SK-N-SH (cell line): ENCODE measurements around the gene ALDOA. TPM values are rescaled to one million over a fixed set of nuclear protein-coding genes. Genes with fewer than 3 reads are reported as not detected.

Experiments used
- CTCF ChIA-PET: fragments of 300-600, 350-600 bp; formaldehyde crosslinking; extraction: SDS; loops from one replicate; lab custom pipeline; 2021; lab: Yijun Ruan, JAX
- POLR2A ChIA-PET: fragments of 350-600 bp; sonication (Branson Sonifier 250); formaldehyde crosslinking; extraction: SDS; loops from one replicate; lab custom pipeline; 2020; ENCODE audit warnings: antibody characterized with exemption, inconsistent platforms; lab: Yijun Ruan, JAX
- DNase-seq: peaks from one replicate; pipeline ENCODE4 v3.0.0; 2012
- H2AFZ ChIP-seq: fragments of 200-600 bp; sonication (generic); 2 replicates; pipeline ENCODE4 v1.8.1; 2016; ENCODE audit warnings: antibody characterized with exemption, mild to moderate bottlenecking, low read depth
- H3F3A ChIP-seq: fragments of 200-600 bp; sonication (generic); replicated peaks from 2 replicates; pipeline ENCODE3; 2016; ENCODE audit warnings: antibody characterized with exemption, mild to moderate bottlenecking; ENCODE audit not compliant: insufficient read depth
- H3K27ac ChIP-seq, 2 experiments: fragments of 200-500 bp in 1 of 2; fragments of 200-600 bp in 1 of 2; sonication (Bioruptor generic) in 1 of 2; sonication (generic), shearing (Covaris generic) in 1 of 2; 2 replicates each; pipeline versions ENCODE4 v1.5.1 to v1.6.1; 2014 to 2016; ENCODE audit warnings: low read depth in 2 of 2, inconsistent platforms in 1 of 2, low read length in 1 of 2, mild to moderate bottlenecking in 1 of 2, mixed read lengths in 1 of 2
- H3K27me3 ChIP-seq: fragments of 200-600 bp; sonication (generic), shearing (Covaris generic); 2 replicates; pipeline ENCODE4 v1.6.1; 2016; ENCODE audit warnings: mixed run types; ENCODE audit not compliant: insufficient read depth
- H3K36me3 ChIP-seq, 2 experiments: fragments of 200-500 bp in 1 of 2; fragments of 200-600 bp in 1 of 2; sonication (Bioruptor generic) in 1 of 2; sonication (generic) in 1 of 2; replicated peaks in 1 of 2; 2 replicates each; pipeline versions ENCODE3 to v1.5.1; 2014 to 2016; ENCODE audit warnings: low read length in 1 of 2, mild to moderate bottlenecking in 1 of 2; ENCODE audit not compliant: insufficient read depth in 2 of 2, control insufficient read depth in 1 of 2
- H3K4me1 ChIP-seq, 2 experiments: fragments of 200-500 bp in 1 of 2; fragments of 200-600 bp in 1 of 2; sonication (Bioruptor generic) in 1 of 2; sonication (generic), shearing (Covaris generic) in 1 of 2; 2 replicates each; pipeline versions ENCODE4 v1.5.1 to v1.6.1; 2014 to 2016; ENCODE audit warnings: low read depth in 1 of 2, low read length in 1 of 2, mixed run types in 1 of 2; ENCODE audit not compliant: insufficient read depth in 2 of 2, control insufficient read depth in 1 of 2
- H3K4me2 ChIP-seq: fragments of 200-600 bp; sonication (generic), shearing (Covaris generic); 2 replicates; pipeline ENCODE4 v1.6.1; 2017; ENCODE audit warnings: mixed run types
- H3K4me3 ChIP-seq, 2 experiments: fragments of 200-500 bp in 1 of 2; fragments of 200-600 bp in 1 of 2; sonication (Bioruptor generic) in 1 of 2; sonication (generic), shearing (Covaris generic) in 1 of 2; 2 replicates each; pipeline versions ENCODE4 v1.5.1 to v1.8.1; 2014 to 2016; ENCODE audit warnings: low read depth in 2 of 2, inconsistent platforms in 1 of 2, low read length in 1 of 2, mild to moderate bottlenecking in 1 of 2, mixed read lengths in 1 of 2, moderate library complexity in 1 of 2
- H3K79me2 ChIP-seq: fragments of 200-600 bp; sonication (generic); 2 replicates; pipeline ENCODE4 v1.8.1; 2017; ENCODE audit warnings: mild to moderate bottlenecking; ENCODE audit not compliant: insufficient read depth
- H3K9ac ChIP-seq: fragments of 200-600 bp; sonication (generic); 2 replicates; pipeline ENCODE4 v1.6.1; 2017; ENCODE audit warnings: mixed run types
- H3K9me2 ChIP-seq: fragments of 200-600 bp; sonication (generic); 2 replicates; pipeline ENCODE4 v1.6.1; 2017; ENCODE audit warnings: mixed run types
- H3K9me3 ChIP-seq: fragments of 200-600 bp; sonication (generic); 2 replicates; pipeline ENCODE4 v1.6.1; 2017; ENCODE audit warnings: mixed run types, mild to moderate bottlenecking, moderate library complexity
- H4K20me1 ChIP-seq: fragments of 200-600 bp; sonication (generic); 2 replicates; pipeline ENCODE4 v1.6.1; 2017; ENCODE audit warnings: mild to moderate bottlenecking, mixed run types; ENCODE audit not compliant: insufficient read depth
- CHD2 ChIP-seq: fragments of 150-350 bp; IDR thresholded peaks from 2 replicates; pipeline ENCODE4 v1.6.1; 2018; ENCODE audit warnings: low read length; ENCODE audit not compliant: partially characterized antibody
- CTCF ChIP-seq: fragments of 200-600 bp; sonication (generic); IDR thresholded peaks from 2 replicates; pipeline ENCODE4 v1.6.1; 2017; ENCODE audit warnings: antibody characterized with exemption, mild to moderate bottlenecking, moderate library complexity
- FOSL2 ChIP-seq: IDR thresholded peaks from 2 replicates; pipeline ENCODE4 v1.4.0; 2012; ENCODE audit warnings: low read depth, mild to moderate bottlenecking, moderate library complexity, borderline replicate concordance
- IRF3 ChIP-seq: fragments of 150-350 bp; IDR thresholded peaks from 2 replicates; pipeline ENCODE4 v1.6.1; 2016; ENCODE audit warnings: mild to moderate bottlenecking, low read depth, low read length
- NFIC ChIP-seq: IDR thresholded peaks from 2 replicates; pipeline ENCODE4 v1.4.0; 2012; ENCODE audit warnings: borderline replicate concordance
- NRF1 ChIP-seq: IDR thresholded peaks from 2 replicates; pipeline ENCODE4 v1.6.1; 2012; ENCODE audit warnings: low read depth, mild to moderate bottlenecking, low read length
- PBX3 ChIP-seq: IDR thresholded peaks from 2 replicates; pipeline ENCODE4; 2012
- POLR2AphosphoS5 ChIP-seq: IDR thresholded peaks from 2 replicates; pipeline ENCODE4 v1.6.1; 2012; ENCODE audit warnings: low read depth, low read length
- RCOR1 ChIP-seq: fragments of 150-350 bp; IDR thresholded peaks from 2 replicates; pipeline ENCODE4 v1.6.1; 2017; ENCODE audit warnings: antibody characterized with exemption, low read length
- RXRA ChIP-seq: IDR thresholded peaks from 2 replicates; pipeline ENCODE4 v1.4.0; 2012; ENCODE audit warnings: low read depth, mild to moderate bottlenecking, borderline replicate concordance
- SIN3A ChIP-seq: IDR thresholded peaks from 2 replicates; pipeline ENCODE4 v1.6.1; 2012; ENCODE audit warnings: low read depth, mild to moderate bottlenecking, low read length, moderate library complexity, borderline replicate concordance
- SMC3 ChIP-seq: IDR thresholded peaks from 2 replicates; pipeline ENCODE4 v1.6.1; 2012; ENCODE audit warnings: low read depth, low read length, improper control_type of control experiment
- TAF1 ChIP-seq: IDR thresholded peaks from 2 replicates; pipeline ENCODE4 v1.6.1; 2012; ENCODE audit warnings: low read depth, mild to moderate bottlenecking, low read length, moderate library complexity, borderline replicate concordance
- TEAD4 ChIP-seq: IDR thresholded peaks from 2 replicates; pipeline ENCODE4 v1.4.0; 2012; ENCODE audit warnings: mild to moderate bottlenecking, borderline replicate concordance; ENCODE audit not compliant: insufficient read depth
- USF1 ChIP-seq: IDR thresholded peaks from 2 replicates; pipeline ENCODE4 v1.4.0; 2012; ENCODE audit warnings: low read depth, borderline replicate concordance
- USF2 ChIP-seq: fragments of 150-350 bp; IDR thresholded peaks from 2 replicates; pipeline ENCODE4 v1.6.1; 2017; ENCODE audit warnings: antibody characterized with exemption, low read length, low read depth, borderline replicate concordance
- ZBTB33 ChIP-seq: IDR thresholded peaks from 2 replicates; pipeline ENCODE4 v1.4.0; 2012; ENCODE audit warnings: low read depth, borderline replicate concordance
- WGBS: methylation state at CpG from one replicate; pipeline ENCODE4 v1.1.6; 2017; ENCODE audit warnings: low lambda C conversion rate; 5-methylcytosine and 5-hydroxymethylcytosine counted together
- polyA plus RNA-seq, 3 experiments: library from polyadenylated mRNA; depleted of rRNA; stranded (reverse); fragments of >200 nt; gene quantifications; 2 replicates each; pipeline ENCODE4 v1.2.3, GENCODE V29; 2012

The ALDOA gene
- polyA plus RNA-seq, 1 of the 3 experiments (the other 2 are of a cell fraction), result 641 TPM

- 86% methylated on average over 2 of the region's 2 CpGs for WGBS
These were observed 4.6 kb upstream of the ALDOA start for GRCh38 chr16:30060836-30061554.

More at GRCh38 chr16:30060836-30061554, 4.6 kb upstream of the ALDOA start:
- Histone ChIP-seq H3K9me3 (no peaks in the 10 kb centered on the region), H3K4me1 (peaks cover 15 to 27% of the 10 kb centered on the region in 2 experiments; a peak in 3 of 4 replicates), H3K79me2 (peaks cover 28% of the 10 kb centered on the region), H4K20me1 (peaks cover 2% of the 10 kb centered on the region), H3F3A (peaks cover 18% of the 10 kb centered on the region), H3K36me3 (peaks cover 0 to 16% of the 10 kb centered on the region in 2 experiments), H3K4me2 (no peak overlapping the region), H3K4me3 (no peak overlapping the region), H3K27me3 (no peaks in the 10 kb centered on the region), H3K27ac (peak overlapping the region in 1 of 2 experiments; percentile 51; a peak in 1 of 4 replicates), H3K9me2 (no peaks in the 10 kb centered on the region), H2AFZ (no peak overlapping the region), H3K9ac (no peak overlapping the region)
- ChIA-PET POLR2A (interaction anchor here (1.5 kb wide), 1 partner anchor 24 kb away, joined by 3 read pairs; no protein-coding TSS in a partner anchor), CTCF (interaction anchor here (0.9 to 1.8 kb wide), 5 partner anchors 10 to 33 kb away, joined by 3 to 4 read pairs (median 4); no protein-coding TSS in a partner anchor)
- DNase-seq, result no peak
- TF ChIP-seq SIN3A (no peak), IRF3 (no peak), CHD2 (no peak), SMC3 (no peak), ZBTB33 (no peak), CTCF (no peak), TEAD4 (no peak), RCOR1 (no peak), PBX3 (no peak), NRF1 (no peak), NFIC (no peak), POLR2AphosphoS5 (no peak), TAF1 (no peak), USF2 (no peak), RXRA (no peak), FOSL2 (no peak), USF1 (no peak)
- TF ChIP-seq, all 33 proteins: peak for 0
